GM19023 (cell line): ENCODE measurements around the gene DHRS11.
"Not testable (repeated sequence)": the region's sequence is repeated elsewhere in the genome, so short reads cannot be mapped to it uniquely, and the experiment has no call there.

Source experiments
- ATAC-seq: cut with Tn5 transposase; IDR thresholded peaks from one replicate; pipeline ENCODE4 v1.9.1; 2021; ENCODE audit warnings: mild to moderate bottlenecking, moderate library complexity; ENCODE audit not compliant: unreplicated experiment

DHRS11 gene

GRCh38 chr17:36592716-36593321 lies 1.1 kb downstream of the DHRS11 start:
- ATAC-seq, result no peak

- ATAC-seq, result no peak
These were observed 2.1 kb downstream of the DHRS11 start for GRCh38 chr17:36593656-36594316.

- no peak for ATAC-seq
These were observed 3.1 kb downstream of the DHRS11 start for GRCh38 chr17:36594626-36595401.

GRCh38 chr17:36597226-36597625 lies 5.5 kb downstream of the DHRS11 start:
- ATAC-seq, result no peak

- ATAC-seq, result no peak
These were observed 6.4 kb downstream of the DHRS11 start for GRCh38 chr17:36597866-36598777.

- no peak for ATAC-seq
These were observed 7.3 kb downstream of the DHRS11 start for GRCh38 chr17:36598951-36599401.

GRCh38 chr17:36599546-36600250 lies 8.0 kb downstream of the DHRS11 start:
- ATAC-seq, result no peak

- no peak for ATAC-seq
These were observed 8.8 kb downstream of the DHRS11 start for GRCh38 chr17:36600465-36600864.

- peak; percentile 10 for ATAC-seq
These were observed 9.2 kb downstream of the DHRS11 start for GRCh38 chr17:36600936-36601302.

- ATAC-seq, result peak; percentile 76
These were observed 9.8 kb downstream of the DHRS11 start, which contains the start of gene MRM1 for GRCh38 chr17:36601303-36602029. TSS of gene MRM1 (plus strand) at chr17:36601583. CDS start at chr17:36601811, 228 bp downstream.

- ATAC-seq, result no peak
These were observed 10.5 kb downstream of the DHRS11 start for GRCh38 chr17:36602030-36602748.

GRCh38 chr17:36602924-36603384 lies 11.3 kb downstream of the DHRS11 start:
- ATAC-seq, result no peak

GRCh38 chr17:36605028-36605427 lies 13.3 kb downstream of the DHRS11 start:
- not testable (repeated sequence) for ATAC-seq

- ATAC-seq, result no peak
These were observed 16.6 kb downstream of the DHRS11 start for GRCh38 chr17:36608280-36608679.

GRCh38 chr17:36608794-36609497 lies 17.3 kb downstream of the DHRS11 start:
- no peak for ATAC-seq

GRCh38 chr17:36609498-36609862 lies 17.8 kb downstream of the DHRS11 start:
- no peak for ATAC-seq

GRCh38 chr17:36610474-36610873 lies 18.8 kb downstream of the DHRS11 start:
- ATAC-seq, result no peak
